ENCODE results near the gene MYO1D. TPM values are rescaled to one million over a fixed set of nuclear protein-coding genes. Genes with fewer than 3 reads are reported as not detected.

Gene MYO1D
- total and polyA plus RNA-seq, 2 of the 13 experiments (the other 11 are each of a cell fraction or from before 2014, with no cell fraction given): 13.2 to 17.3 TPM

DNA sequence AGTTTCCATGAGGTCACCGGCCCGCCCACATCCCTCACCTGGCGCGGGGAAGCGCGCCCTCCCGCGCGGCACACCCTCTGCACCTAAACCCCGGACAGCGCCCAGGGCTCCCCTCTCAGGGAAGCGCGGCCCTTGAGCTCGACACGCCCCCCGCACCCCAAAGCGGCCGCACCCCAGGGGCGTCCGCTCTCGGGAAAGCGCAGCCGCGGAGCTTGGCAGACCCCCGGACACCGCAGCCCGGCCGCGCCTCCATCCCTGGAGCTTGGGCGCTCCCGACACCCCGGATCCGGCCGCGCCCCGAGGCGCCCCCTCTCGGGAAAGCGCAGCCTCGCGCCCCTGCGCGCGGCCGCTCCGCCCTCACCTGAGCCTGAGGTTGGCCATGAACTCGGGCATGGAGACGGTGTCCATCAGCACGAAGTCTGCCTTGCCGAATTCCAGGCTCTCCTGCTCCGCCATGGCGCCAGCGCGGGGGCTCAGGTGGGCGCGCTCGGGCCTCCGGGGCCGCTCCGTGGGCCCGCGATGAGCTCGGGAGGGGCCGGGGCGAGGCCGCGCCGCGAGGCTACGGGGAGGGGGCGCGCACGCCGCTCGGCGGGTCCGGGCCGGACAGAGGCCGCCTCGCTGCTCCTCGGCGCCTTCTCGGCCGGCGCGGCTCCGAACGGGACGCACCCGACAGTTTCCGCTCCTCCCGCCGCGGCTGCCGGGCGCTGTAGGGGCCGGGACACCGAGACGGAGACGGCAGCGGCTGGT is at the start of gene MYO1D (continued):
- TF ChIP-seq, protein P1, sequence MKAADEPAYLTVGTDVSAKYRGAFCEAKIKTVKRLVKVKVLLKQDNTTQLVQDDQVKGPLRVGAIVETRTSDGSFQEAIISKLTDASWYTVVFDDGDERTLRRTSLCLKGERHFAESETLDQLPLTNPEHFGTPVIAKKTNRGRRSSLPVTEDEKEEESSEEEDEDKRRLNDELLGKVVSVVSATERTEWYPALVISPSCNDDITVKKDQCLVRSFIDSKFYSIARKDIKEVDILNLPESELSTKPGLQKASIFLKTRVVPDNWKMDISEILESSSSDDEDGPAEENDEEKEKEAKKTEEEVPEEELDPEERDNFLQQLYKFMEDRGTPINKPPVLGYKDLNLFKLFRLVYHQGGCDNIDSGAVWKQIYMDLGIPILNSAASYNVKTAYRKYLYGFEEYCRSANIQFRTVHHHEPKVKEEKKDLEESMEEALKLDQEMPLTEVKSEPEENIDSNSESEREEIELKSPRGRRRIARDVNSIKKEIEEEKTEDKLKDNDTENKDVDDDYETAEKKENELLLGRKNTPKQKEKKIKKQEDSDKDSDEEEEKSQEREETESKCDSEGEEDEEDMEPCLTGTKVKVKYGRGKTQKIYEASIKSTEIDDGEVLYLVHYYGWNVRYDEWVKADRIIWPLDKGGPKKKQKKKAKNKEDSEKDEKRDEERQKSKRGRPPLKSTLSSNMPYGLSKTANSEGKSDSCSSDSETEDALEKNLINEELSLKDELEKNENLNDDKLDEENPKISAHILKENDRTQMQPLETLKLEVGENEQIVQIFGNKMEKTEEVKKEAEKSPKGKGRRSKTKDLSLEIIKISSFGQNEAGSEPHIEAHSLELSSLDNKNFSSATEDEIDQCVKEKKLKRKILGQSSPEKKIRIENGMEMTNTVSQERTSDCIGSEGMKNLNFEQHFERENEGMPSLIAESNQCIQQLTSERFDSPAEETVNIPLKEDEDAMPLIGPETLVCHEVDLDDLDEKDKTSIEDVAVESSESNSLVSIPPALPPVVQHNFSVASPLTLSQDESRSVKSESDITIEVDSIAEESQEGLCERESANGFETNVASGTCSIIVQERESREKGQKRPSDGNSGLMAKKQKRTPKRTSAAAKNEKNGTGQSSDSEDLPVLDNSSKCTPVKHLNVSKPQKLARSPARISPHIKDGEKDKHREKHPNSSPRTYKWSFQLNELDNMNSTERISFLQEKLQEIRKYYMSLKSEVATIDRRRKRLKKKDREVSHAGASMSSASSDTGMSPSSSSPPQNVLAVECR (CRISPR knock-in tag; IDR thresholded peaks at IDR 0.05; ENCODE audit: borderline replicate concordance): peak; percentile 59; the same call in 1 of the 2 replicates
- TF ChIP-seq, protein P2, sequence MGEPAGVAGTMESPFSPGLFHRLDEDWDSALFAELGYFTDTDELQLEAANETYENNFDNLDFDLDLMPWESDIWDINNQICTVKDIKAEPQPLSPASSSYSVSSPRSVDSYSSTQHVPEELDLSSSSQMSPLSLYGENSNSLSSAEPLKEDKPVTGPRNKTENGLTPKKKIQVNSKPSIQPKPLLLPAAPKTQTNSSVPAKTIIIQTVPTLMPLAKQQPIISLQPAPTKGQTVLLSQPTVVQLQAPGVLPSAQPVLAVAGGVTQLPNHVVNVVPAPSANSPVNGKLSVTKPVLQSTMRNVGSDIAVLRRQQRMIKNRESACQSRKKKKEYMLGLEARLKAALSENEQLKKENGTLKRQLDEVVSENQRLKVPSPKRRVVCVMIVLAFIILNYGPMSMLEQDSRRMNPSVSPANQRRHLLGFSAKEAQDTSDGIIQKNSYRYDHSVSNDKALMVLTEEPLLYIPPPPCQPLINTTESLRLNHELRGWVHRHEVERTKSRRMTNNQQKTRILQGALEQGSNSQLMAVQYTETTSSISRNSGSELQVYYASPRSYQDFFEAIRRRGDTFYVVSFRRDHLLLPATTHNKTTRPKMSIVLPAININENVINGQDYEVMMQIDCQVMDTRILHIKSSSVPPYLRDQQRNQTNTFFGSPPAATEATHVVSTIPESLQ (CRISPR knock-in tag; conservative IDR thresholded peaks at IDR 0.05): no peak
- peak; percentile 44; the same call in 1 of the 2 replicates for TF ChIP-seq ZNF788 (CRISPR knock-in tag; IDR thresholded peaks at IDR 0.05; ENCODE audit: borderline replicate concordance)
- peak; percentile 38; the same call in 1 of the 2 replicates for TF ChIP-seq FOXO1 (CRISPR knock-in tag; IDR thresholded peaks at IDR 0.05)
- TF ChIP-seq, protein P3, sequence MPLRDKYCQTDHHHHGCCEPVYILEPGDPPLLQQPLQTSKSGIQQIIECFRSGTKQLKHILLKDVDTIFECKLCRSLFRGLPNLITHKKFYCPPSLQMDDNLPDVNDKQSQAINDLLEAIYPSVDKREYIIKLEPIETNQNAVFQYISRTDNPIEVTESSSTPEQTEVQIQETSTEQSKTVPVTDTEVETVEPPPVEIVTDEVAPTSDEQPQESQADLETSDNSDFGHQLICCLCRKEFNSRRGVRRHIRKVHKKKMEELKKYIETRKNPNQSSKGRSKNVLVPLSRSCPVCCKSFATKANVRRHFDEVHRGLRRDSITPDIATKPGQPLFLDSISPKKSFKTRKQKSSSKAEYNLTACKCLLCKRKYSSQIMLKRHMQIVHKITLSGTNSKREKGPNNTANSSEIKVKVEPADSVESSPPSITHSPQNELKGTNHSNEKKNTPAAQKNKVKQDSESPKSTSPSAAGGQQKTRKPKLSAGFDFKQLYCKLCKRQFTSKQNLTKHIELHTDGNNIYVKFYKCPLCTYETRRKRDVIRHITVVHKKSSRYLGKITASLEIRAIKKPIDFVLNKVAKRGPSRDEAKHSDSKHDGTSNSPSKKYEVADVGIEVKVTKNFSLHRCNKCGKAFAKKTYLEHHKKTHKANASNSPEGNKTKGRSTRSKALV (CRISPR knock-in tag; IDR thresholded peaks at IDR 0.05): peak; percentile 66
- TF ChIP-seq PHF20 (CRISPR knock-in tag; IDR thresholded peaks at IDR 0.05): peak; percentile 28; the same call in 1 of the 2 replicates
- 0 out of 2 replicates have a peak, but pooled peaks have one; percentile 68 for TF ChIP-seq ZSCAN29 (CRISPR knock-in tag; conservative IDR thresholded peaks at IDR 0.05)
- peak; percentile 75 for TF ChIP-seq ZNF446 (CRISPR knock-in tag; IDR thresholded peaks at IDR 0.05)
- TF ChIP-seq, protein P4, sequence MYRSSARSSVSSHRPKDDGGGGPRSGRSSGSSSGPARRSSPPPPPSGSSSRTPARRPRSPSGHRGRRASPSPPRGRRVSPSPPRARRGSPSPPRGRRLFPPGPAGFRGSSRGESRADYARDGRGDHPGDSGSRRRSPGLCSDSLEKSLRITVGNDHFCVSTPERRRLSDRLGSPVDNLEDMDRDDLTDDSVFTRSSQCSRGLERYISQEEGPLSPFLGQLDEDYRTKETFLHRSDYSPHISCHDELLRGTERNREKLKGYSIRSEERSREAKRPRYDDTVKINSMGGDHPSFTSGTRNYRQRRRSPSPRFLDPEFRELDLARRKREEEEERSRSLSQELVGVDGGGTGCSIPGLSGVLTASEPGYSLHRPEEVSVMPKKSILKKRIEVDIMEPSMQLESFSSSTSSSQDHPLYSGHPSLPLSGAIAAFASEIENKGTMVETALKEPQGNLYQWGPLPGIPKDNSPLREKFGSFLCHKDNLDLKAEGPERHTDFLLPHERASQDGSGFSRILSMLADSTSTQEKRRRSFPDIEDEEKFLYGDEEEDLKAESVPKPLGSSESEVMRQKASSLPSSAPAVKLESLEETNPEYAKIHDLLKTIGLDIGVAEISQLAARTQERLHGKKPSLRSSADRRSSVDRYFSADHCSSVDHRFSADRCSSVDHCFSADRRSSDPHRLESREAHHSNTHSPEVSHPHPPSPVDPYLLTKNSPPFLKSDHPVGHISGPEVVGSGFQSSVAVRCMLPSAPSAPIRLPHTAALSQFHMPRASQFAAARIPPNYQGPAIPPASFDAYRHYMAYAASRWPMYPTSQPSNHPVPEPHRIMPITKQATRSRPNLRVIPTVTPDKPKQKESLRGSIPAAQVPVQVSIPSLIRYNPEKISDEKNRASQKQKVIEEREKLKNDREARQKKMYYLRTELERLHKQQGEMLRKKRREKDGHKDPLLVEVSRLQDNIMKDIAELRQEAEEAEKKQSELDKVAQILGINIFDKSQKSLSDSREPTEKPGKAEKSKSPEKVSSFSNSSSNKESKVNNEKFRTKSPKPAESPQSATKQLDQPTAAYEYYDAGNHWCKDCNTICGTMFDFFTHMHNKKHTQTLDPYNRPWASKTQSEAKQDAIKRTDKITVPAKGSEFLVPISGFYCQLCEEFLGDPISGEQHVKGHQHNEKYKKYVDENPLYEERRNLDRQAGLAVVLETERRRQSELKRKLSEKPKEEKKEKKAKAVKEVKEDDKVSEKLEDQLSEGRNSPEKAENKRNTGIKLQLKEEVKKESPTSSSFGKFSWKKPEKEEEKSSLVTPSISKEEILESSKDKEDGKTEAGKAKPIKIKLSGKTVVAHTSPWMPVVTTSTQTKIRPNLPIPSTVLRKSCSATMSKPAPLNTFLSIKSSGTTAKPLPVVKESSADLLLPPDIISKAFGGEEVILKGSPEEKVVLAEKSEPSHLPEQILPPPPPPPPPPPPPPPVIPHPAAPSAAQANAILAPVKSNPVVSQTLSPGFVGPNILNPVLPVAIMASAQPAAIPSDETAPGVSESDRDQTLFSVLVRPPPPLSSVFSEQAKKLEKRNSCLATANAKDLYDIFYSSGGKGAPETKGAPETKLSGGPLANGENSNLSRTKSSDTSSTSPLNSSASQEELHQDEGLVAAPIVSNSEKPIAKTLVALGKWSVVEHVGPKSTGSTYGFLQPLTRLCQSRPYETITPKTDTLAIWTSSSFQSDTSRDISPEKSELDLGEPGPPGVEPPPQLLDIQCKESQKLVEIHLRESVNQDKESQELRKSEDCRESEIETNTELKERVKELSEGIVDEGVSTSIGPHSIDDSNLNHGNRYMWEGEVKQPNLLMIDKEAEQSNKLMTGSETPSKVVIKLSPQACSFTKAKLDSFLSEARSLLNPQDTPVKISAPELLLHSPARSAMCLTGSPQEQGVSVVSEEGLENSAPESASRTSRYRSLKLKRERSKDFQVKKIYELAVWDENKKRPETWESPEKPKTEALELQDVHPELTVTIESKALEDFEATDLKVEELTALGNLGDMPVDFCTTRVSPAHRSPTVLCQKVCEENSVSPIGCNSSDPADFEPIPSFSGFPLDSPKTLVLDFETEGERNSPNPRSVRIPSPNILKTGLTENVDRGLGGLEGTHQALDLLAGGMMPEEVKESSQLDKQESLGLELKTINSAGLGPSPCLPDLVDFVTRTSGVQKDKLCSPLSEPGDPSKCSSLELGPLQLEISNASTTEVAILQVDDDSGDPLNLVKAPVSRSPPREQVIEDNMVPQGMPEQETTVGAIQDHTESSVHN (CRISPR knock-in tag; IDR thresholded peaks at IDR 0.05): peak; percentile 29; the same call in 1 of the 2 replicates
- peak; percentile 52 for TF ChIP-seq AKAP8 (CRISPR knock-in tag; IDR thresholded peaks at IDR 0.05)
- TF ChIP-seq ZNF501 (CRISPR knock-in tag; IDR thresholded peaks at IDR 0.05): peak; percentile 30; the same call in 1 of the 2 replicates

Data from HepG2 (cell line).